Bronchial epithelial cell (primary cell): Measurements from ENCODE around the gene WHRN. TPM values are rescaled to one million over a fixed set of nuclear protein-coding genes. Genes with fewer than 3 reads are reported as not detected.
A peak's percentile ranks its signal among the peaks of the same experiment; 100 is the strongest.

Experiments used
- DNase-seq: peaks from one replicate; pipeline ENCODE4 v3.0.0-alpha.2; 2010; ENCODE audit warnings: low read depth
- FAIRE-seq: peaks from 2 replicates; lab custom pipeline; 2011; peaks lifted over from hg19 to GRCh38; lab: Jason Lieb, UNC
- H3K27me3 ChIP-seq: 2 replicates; pipeline ENCODE4 v1.5.1; 2011; ENCODE audit warnings: low read length; ENCODE audit not compliant: control insufficient read depth, insufficient read depth
- H3K36me3 ChIP-seq: 2 replicates; pipeline ENCODE4 v1.5.1; 2011; ENCODE audit warnings: low read length; ENCODE audit not compliant: control insufficient read depth, insufficient read depth
- H3K4me3 ChIP-seq: 2 replicates; pipeline ENCODE4 v1.5.1; 2011; ENCODE audit warnings: mild to moderate bottlenecking, low read depth, low read length, control low read depth
- CTCF ChIP-seq: IDR thresholded peaks from 2 replicates; pipeline ENCODE4 v1.5.1; 2011; ENCODE audit warnings: mild to moderate bottlenecking, moderate library complexity, low read length, control low read depth, inconsistent platforms; ENCODE audit not compliant: insufficient read depth, severe bottlenecking
- total RNA-seq: library from RNA; depleted of rRNA; stranded (reverse); fragments of >200 nt; gene quantifications from 2 replicates; pipeline ENCODE4 v1.2.1, GENCODE V29; 2014

Gene WHRN
- 0.53 and 0.77 TPM in 2 replicates for total RNA-seq

GRCh38 chr9:114505187-114506081 lies at the start of gene WHRN:
Gene WHRN (minus strand): TSS chr9:114505473. CDS start chr9:114504801, 672 bp downstream.
- peak within 1 kb of the TSS; percentile 50 for H3K4me3 ChIP-seq
- DNase-seq (peak; percentile 69), FAIRE-seq (no peak)
- H3K27me3 ChIP-seq = peaks cover 7% of the 10 kb centered on the region
- TF ChIP-seq CTCF = no peak
- H3K36me3 ChIP-seq = no peaks in the 10 kb centered on the region

- DNase-seq (no peak), FAIRE-seq (no peak)
- Histone ChIP-seq H3K4me3 (no peak overlapping the region), H3K36me3 (no peaks in the 10 kb centered on the region), H3K27me3 (no peaks in the 10 kb centered on the region)
- TF ChIP-seq CTCF = no peak
These were observed 47.9 kb upstream of the WHRN start for GRCh38 chr9:114553202-114553601.

DNA sequence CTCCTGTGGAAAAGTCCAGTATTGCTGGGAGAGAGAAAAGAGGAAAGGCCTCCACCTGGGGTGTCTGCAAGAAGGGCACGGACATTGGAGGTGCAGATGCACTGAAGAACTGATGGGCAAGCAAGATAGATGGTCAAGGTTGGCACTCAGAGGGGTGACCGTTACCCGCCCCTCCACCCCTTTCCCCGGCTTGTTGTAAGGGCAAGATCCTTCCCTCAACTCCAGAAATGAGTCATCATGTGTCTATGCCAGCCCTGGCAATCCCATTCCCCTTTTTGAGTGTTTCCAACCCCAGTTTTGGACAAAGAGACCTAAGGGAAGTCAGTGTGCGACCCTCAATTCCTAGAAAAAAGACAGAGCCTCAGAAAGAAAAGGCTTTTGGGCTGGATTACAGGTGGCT lies 47.4 kb upstream of the WHRN start:
- FAIRE-seq (no peak), DNase-seq (peak; percentile 21)
- Histone ChIP-seq H3K36me3 (no peaks in the 10 kb centered on the region), H3K27me3 (no peaks in the 10 kb centered on the region), H3K4me3 (no peak overlapping the region)
- TF ChIP-seq CTCF = no peak

- no peaks in the 10 kb centered on the region for H3K27me3 ChIP-seq
- no peak for TF ChIP-seq CTCF
- FAIRE-seq (peak; percentile 97), DNase-seq (peak; percentile 99)
- H3K36me3 ChIP-seq = no peaks in the 10 kb centered on the region
- no peak overlapping the region for H3K4me3 ChIP-seq
These were observed 46.7 kb upstream of the WHRN start for GRCh38 chr9:114551750-114552685.

DNA sequence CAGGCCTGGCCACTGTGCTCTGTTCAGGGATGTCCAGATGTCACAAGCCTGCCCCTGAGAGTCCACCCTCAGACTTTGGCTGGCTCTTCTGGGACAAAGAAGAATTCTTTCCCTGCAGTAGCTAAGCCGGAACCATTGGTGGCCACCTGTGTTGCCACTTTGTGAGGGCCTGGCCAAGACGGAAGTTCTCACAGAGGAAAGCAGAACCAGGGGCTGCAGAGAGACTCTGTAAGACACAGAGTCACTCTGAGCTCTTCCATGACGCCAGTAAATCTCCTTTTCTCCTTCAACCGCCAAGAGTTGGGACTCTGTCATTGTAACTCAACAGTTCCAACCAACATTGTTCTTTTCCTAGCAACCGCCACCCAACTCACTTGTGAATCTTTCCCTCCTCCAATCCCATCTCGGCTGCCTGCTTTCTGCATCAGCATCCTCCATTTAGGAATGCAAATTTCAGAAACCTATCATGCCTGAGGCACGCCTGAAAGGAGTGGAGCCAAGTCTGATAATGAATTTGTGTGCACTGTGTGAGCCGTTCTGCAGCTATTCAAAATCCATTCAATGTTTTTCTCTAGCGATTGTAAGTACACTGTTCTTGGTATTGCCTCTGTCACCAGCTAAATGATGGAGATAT lies 44.5 kb upstream of the WHRN start:
- TF ChIP-seq CTCF = no peak
- Histone ChIP-seq H3K4me3 (no peak overlapping the region), H3K27me3 (no peaks in the 10 kb centered on the region), H3K36me3 (no peaks in the 10 kb centered on the region)
- DNase-seq (no peak), FAIRE-seq (no peak)
